Gastrocnemius medialis (tissue), 4 donors: ENCODE measurements around the gene MGAT5.

ENCODE experiments used
- POLR2A ChIP-seq, 2 donors: fragments of 450-650 bp; IDR thresholded peaks; one replicate each; pipeline ENCODE4 v1.6.1; 2017; ENCODE audit warnings: antibody characterized with exemption in 2 of 2, mild to moderate bottlenecking in 2 of 2, moderate library complexity in 2 of 2
- TF ChIP-seq, protein P1 (sequence below), 5 experiments: fragments of 450-650 bp in 3 of 5; fragments of 200-600 bp in 2 of 5; sonication (generic) in 2 of 5; IDR thresholded peaks in 4 of 5; conservative IDR thresholded peaks in 1 of 5; 1 replicate in 4 of 5; 2 replicates in 1 of 5; pipeline ENCODE4 v1.5.1; 2016 to 2019; ENCODE audit warnings: antibody characterized with exemption in 5 of 5, mild to moderate bottlenecking in 3 of 5, moderate library complexity in 3 of 5

DNA sequence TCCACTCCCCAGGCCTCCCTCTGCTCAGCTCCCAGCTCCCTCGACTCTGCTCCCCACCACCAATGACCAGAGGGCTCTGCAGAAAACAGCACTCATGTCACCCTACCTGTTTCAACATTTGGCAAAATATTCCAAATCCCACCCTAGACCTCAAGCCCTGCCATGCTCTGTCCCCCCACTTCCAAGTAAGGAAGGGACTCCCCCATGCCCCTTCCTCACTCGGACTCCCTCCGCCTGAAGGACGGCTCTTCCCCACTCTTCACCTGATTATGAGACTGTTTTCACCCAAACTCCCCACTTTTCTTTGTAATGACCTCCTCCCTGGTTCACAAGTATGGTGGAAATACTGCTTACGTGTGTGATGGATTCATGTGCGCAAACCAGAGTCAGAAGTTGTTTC is 208.4 kb downstream of the MGAT5 start:
- TF ChIP-seq, protein P1, sequence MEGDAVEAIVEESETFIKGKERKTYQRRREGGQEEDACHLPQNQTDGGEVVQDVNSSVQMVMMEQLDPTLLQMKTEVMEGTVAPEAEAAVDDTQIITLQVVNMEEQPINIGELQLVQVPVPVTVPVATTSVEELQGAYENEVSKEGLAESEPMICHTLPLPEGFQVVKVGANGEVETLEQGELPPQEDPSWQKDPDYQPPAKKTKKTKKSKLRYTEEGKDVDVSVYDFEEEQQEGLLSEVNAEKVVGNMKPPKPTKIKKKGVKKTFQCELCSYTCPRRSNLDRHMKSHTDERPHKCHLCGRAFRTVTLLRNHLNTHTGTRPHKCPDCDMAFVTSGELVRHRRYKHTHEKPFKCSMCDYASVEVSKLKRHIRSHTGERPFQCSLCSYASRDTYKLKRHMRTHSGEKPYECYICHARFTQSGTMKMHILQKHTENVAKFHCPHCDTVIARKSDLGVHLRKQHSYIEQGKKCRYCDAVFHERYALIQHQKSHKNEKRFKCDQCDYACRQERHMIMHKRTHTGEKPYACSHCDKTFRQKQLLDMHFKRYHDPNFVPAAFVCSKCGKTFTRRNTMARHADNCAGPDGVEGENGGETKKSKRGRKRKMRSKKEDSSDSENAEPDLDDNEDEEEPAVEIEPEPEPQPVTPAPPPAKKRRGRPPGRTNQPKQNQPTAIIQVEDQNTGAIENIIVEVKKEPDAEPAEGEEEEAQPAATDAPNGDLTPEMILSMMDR (IDR thresholded peaks at IDR 0.05 in 4 of 5, conservative IDR thresholded peaks at IDR 0.05 in 1 of 5), result no peak
- no peak for TF ChIP-seq POLR2A (IDR thresholded peaks at IDR 0.05)
